MV-4-11 (cell line): Measurements from ENCODE around the gene TERT.

ENCODE experiments used
- DNase-seq: peaks from one replicate; lab custom pipeline; 2025; lab: John Stamatoyannopoulos, UW

TERT gene

GRCh38 chr5:1259806-1260480 lies 34.9 kb downstream of the TERT start:
- no peak for DNase-seq

DNA sequence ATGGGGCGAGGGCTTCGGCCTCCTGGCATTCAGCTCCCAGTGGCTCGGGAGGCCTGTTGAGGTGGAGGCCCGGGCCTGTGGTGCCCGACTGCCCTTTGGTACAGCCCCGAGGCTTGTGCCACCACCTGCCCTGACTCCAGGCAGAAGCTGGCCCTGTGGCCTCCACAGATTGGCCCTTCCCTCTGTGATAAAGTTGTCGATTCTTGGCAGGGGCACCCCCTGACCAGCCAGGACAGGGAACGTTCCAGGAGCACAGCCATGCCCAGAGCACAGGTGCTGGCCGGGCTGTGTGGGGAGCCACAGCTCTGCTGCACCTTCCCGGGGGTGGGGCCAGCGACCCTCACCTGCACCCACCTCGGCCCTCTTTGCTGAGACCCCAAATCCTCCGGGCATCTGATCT lies 37.0 kb downstream of the TERT start:
- DNase-seq, result no peak

DNA sequence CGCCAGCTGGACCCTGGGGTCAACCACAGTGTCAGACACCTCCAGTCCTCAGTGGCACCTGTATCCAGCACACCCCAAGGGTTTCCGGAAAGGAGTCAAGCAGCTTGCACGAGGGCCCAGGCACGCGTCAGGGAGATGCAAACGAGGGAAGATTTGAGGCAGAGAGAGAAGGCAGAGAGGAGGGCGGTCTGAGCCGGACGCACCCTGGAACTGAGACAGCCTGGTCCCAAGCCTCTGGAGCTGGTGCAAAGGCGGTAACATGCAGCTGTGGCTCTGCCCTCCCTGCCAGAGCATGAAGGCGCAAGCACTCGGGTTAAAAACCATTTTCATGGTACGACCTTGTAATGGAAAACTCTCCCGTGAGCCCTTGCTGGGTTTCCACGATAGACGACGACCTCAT lies 37.5 kb downstream of the TERT start:
- no peak for DNase-seq

- DNase-seq, result no peak
Measured at GRCh38 chr5:1256776-1257175, 38.1 kb downstream of the TERT start.

GRCh38 chr5:1255081-1255561 lies 39.7 kb downstream of the TERT start:
- DNase-seq, result peak; percentile 13

DNA sequence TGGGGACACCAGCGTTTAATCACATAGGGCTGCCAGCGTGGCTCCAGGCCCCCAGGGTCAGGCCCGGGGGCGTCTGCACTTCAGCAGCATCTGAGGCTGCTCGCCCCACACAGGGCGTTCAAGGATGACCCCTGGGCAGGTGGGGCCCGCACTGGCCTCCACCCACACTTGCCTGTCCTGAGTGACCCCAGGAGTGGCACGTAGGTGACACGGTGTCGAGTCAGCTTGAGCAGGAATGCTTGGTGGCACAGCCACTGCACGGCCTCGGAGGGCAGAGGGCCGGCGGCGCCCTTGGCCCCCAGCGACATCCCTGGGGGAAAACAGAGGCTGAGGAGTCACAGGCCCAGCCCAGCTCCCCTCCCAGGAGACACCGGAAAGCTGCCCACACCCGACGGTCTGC lies 40.7 kb downstream of the TERT start:
- no peak for DNase-seq

DNA sequence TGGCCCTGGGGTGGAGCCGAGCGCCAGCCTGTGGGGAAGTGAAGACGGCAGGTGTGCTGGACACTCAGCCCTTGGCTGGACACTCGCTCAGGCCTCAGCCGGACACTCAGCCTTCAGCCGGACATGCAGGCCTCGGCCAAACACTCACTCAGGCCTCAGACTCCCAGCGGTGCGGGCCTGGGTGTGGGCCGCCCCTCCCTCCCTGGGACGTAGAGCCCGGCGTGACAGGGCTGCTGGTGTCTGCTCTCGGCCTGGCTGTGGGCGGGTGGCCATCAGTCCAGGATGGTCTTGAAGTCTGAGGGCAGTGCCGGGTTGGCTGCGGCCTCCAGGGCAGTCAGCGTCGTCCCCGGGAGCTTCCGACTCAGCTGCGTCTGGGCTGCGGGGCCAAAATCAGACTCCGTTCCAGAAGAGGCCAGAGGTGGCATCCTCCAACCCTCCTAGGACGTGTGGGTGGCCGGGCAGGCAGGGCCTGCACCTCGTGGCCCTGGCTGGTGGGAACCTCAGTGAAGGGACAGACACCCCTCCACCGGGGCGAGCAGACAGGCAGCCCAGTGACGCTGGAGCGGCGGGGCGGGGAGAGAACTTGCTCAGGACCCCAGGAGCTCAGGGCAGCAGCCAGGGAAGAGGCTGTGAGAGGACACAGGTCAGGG lies 41.3 kb downstream of the TERT start:
- DNase-seq, result no peak

- DNase-seq, result no peak
Measured at GRCh38 chr5:1252681-1253080, 42.2 kb downstream of the TERT start.

- DNase-seq, result no peak
Measured at GRCh38 chr5:1251678-1252580, 42.9 kb downstream of the TERT start.

DNA sequence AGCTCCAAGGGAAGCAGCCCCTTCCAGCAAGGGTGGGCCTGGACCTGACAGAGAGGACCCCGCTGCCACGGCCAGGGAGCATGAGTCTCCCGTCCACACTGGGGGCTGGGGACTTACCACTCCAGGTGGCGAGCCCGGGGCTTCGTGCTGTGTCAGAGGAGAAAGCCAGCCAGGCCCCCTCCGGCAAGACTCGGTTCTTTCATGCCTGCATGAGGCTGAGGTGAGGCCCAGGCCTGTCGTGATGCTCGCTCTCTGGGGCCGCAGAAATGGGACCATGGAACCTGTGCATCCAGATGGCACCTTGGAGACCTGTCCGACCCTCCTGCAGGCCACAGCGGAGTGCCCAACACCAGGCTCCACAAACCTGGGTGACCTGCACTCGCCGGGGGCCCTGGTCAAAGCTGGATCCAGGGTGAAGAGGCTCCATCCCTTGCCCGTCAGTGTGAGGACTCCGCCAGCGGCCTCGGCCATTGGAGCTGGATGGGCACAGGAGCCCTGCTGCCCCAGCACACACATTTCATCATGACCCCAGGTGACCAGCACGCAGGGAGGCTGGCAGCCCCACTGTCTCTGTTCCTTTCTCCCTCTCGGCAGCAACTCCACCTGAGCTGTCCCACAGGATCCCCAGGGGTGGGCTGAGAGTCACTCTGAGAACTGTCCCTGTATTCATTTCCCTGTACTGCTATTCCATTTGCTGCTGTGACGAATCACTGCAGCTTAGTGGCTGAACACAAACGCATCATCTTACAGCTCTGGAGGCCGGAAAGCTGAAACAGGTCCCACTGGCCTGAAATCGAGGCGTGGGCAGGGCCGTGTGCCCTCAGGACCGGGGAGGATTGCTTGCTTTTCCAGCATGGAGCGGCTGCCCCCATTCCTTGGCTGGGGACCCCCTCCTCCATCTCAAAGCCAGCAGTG lies 45.2 kb downstream of the TERT start:
- DNase-seq, result no peak

GRCh38 chr5:1247811-1248210 lies 47.1 kb downstream of the TERT start:
- no peak for DNase-seq

GRCh38 chr5:1246711-1247431 lies 48.0 kb downstream of the TERT start:
- DNase-seq, result no peak

- no peak for DNase-seq
Measured at GRCh38 chr5:1245905-1246576, 48.8 kb downstream of the TERT start.

GRCh38 chr5:1244976-1245375 lies 49.9 kb downstream of the TERT start:
- no peak for DNase-seq

- no peak for DNase-seq
Measured at GRCh38 chr5:1244255-1244654, 50.6 kb downstream of the TERT start.

DNA sequence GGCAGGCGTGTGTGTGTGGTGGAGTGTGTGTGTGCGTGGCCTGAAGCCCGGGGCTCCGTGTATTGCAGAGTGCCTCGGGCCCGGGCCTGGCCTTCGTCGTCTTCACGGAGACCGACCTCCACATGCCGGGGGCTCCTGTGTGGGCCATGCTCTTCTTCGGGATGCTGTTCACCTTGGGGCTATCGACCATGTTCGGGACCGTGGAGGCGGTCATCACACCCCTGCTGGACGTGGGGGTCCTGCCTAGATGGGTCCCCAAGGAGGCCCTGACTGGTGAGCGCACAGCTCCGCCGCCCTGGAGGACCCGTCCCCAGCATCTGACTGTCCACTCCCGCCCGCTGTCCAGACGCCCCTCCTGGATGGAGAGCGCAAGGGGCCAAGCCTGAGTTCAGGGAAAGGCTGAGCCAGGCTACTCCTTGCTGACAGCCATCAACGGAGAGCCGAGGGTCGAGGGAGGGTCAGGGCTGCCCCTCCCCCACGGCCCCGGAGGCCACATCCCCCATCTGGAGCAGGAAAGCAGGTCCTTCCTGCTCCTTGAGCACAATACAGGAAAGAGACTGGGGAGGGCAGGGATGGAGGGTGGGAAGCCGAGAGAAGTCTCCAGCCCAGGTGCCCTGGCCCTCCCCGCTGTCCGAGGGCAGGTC lies 51.3 kb downstream of the TERT start:
- DNase-seq, result no peak

DNA sequence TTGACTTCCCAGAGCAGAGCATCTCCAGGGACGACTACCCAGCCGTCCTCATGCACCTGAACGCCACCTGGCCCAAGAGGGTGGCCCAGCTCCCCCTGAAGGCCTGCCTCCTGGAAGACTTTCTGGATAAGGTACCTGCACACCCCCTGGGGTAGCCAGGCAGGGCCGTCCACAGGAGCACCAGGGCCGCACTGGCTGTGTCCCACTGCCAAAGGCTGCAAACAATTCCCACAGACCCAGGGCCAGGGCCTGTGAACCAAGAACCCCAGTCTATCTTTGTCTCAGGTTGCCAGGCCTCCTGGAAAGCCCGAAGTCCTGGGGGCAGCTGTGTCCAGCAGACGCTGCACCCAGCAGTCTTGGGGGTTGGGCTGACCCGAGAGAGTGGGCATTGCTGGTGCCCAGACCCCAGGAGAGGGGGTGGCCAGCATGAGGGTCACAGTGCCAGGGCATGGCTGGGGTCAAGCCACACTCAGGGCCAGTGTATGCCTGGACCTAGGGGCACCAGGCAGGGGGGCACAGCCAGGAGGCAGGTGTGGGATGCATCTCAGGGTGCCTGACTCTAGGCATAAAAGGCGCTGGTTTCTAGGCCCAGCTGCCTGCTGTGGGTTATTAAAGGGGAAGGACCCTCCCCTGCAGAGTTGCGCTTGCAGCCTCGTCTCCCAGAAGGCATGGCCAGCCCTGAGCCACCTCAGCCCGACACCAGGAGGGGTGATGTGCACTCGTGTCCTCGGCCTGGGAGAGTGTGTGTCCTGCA lies 52.0 kb downstream of the TERT start:
- DNase-seq, result no peak

GRCh38 chr5:1241509-1242080 lies 53.3 kb downstream of the TERT start:
- no peak for DNase-seq
